ENCODE results near the gene NNMT.

GRCh38 chr11:114264381-114264780 lies 31.8 kb upstream of the NNMT start:
- TF ChIP-seq CTCF (IDR thresholded peaks at IDR 0.05) (no peak), POLR2A (IDR thresholded peaks at IDR 0.05) (no peak)
